ENCODE results near the gene NDUFS7. TPM values are rescaled to one million over a fixed set of nuclear protein-coding genes. Genes with fewer than 3 reads are reported as not detected.

The NDUFS7 gene
- total RNA-seq, 1 donor from 2014 or later: 71.7 TPM

GRCh38 chr19:1360818-1361461 lies 22.8 kb upstream of the NDUFS7 start:
- H3K36me3 Mint-ChIP-seq (ENCODE audit: unreplicated experiment): peaks cover 37% of the 10 kb centered on the region
- peaks cover 36% of the 10 kb centered on the region for H3K4me1 Mint-ChIP-seq (ENCODE audit: unreplicated experiment)
- peak overlapping the region; percentile 69 for H3K4me3 Mint-ChIP-seq (ENCODE audit: unreplicated experiment)
- no peaks in the 10 kb centered on the region for H3K27me3 Mint-ChIP-seq (ENCODE audit: unreplicated experiment)
- TF ChIP-seq CTCF (IDR thresholded peaks at IDR 0.05): no peak
- no peaks in the 10 kb centered on the region for H3K9me3 Mint-ChIP-seq (ENCODE audit: unreplicated experiment)
- peak; percentile 90 for DNase-seq (ENCODE audit: extremely low spot score, unreplicated experiment)
- peak overlapping the region; percentile 91 for H3K27ac Mint-ChIP-seq (ENCODE audit: unreplicated experiment)

- Mint-ChIP-seq H3K27me3 (ENCODE audit: unreplicated experiment) (no peaks in the 10 kb centered on the region), H3K9me3 (ENCODE audit: unreplicated experiment) (no peaks in the 10 kb centered on the region), H3K4me1 (ENCODE audit: unreplicated experiment) (peaks cover 31% of the 10 kb centered on the region), H3K36me3 (ENCODE audit: unreplicated experiment) (peaks cover 37% of the 10 kb centered on the region), H3K4me3 (ENCODE audit: unreplicated experiment) (peak overlapping the region; percentile 69), H3K27ac (ENCODE audit: unreplicated experiment) (peak overlapping the region; percentile 91)
- no peak for TF ChIP-seq CTCF (IDR thresholded peaks at IDR 0.05)
- no peak for DNase-seq (ENCODE audit: extremely low spot score, unreplicated experiment)
These were observed 21.9 kb upstream of the NDUFS7 start for GRCh38 chr19:1361601-1362386.

GRCh38 chr19:1362387-1363257 lies 21.1 kb upstream of the NDUFS7 start:
- peak overlapping the region; percentile 7 for H3K4me3 Mint-ChIP-seq (ENCODE audit: unreplicated experiment)
- H3K9me3 Mint-ChIP-seq (ENCODE audit: unreplicated experiment): no peaks in the 10 kb centered on the region
- DNase-seq (ENCODE audit: extremely low spot score, unreplicated experiment): no peak
- no peaks in the 10 kb centered on the region for H3K27me3 Mint-ChIP-seq (ENCODE audit: unreplicated experiment)
- peaks cover 35% of the 10 kb centered on the region for H3K36me3 Mint-ChIP-seq (ENCODE audit: unreplicated experiment)
- H3K4me1 Mint-ChIP-seq (ENCODE audit: unreplicated experiment): peaks cover 31% of the 10 kb centered on the region
- TF ChIP-seq CTCF (IDR thresholded peaks at IDR 0.05): no peak
- peak overlapping the region; percentile 91 for H3K27ac Mint-ChIP-seq (ENCODE audit: unreplicated experiment)

- Mint-ChIP-seq H3K36me3 (ENCODE audit: unreplicated experiment) (peaks cover 27% of the 10 kb centered on the region), H3K9me3 (ENCODE audit: unreplicated experiment) (no peaks in the 10 kb centered on the region), H3K4me3 (ENCODE audit: unreplicated experiment) (no peak overlapping the region)
These were observed 20.1 kb upstream of the NDUFS7 start for GRCh38 chr19:1363599-1363998.

More at GRCh38 chr19:1363599-1363998, 20.1 kb upstream of the NDUFS7 start:
- Mint-ChIP-seq H3K27me3 (ENCODE audit: unreplicated experiment) (no peaks in the 10 kb centered on the region), H3K27ac (ENCODE audit: unreplicated experiment) (no peak overlapping the region), H3K4me1 (ENCODE audit: unreplicated experiment) (peaks cover 31% of the 10 kb centered on the region)
- DNase-seq (ENCODE audit: extremely low spot score, unreplicated experiment): no peak
- TF ChIP-seq CTCF (IDR thresholded peaks at IDR 0.05): no peak

Data from osteocyte (in vitro differentiated cells).